HCT116 (cell line): ENCODE results near the gene NACC2. TPM values are rescaled to one million over a fixed set of nuclear protein-coding genes. Genes with fewer than 3 reads are reported as not detected.

Source experiments
- ATAC-seq: fragments of 200-7000 bp; cut with Tn5 transposase; 2 replicates; pipeline ENCODE4 v1.9.1; 2020; ENCODE audit warnings: mild to moderate bottlenecking, moderate library complexity
- BruUV-seq: library from RNA; stranded (reverse); fragments of 400-500 nt; replicated peaks from 2 replicates; lab custom pipeline; 2021; lab: Mats Ljungman, UMichigan
- CTCF ChIA-PET: fragments of 300-600 bp; sonication (Branson Sonifier 250); formaldehyde crosslinking; loops from one replicate; lab custom pipeline; 2021; ENCODE audit warnings: antibody characterized with exemption; lab: Charles Lee
- POLR2A ChIA-PET: fragments of 300-600, 350-600 bp; sonication (Branson Sonifier 250); formaldehyde crosslinking; loops from one replicate; lab custom pipeline; 2021; ENCODE audit warnings: antibody characterized with exemption; lab: Charles Lee
- RAD21 ChIA-PET, 2 experiments: fragments of 300-600 bp; sonication (Branson Sonifier 250); formaldehyde crosslinking; loops; one replicate each; lab custom pipeline; 2023; ENCODE audit warnings: low total read pairs in 2 of 2; ENCODE audit not compliant: uncharacterized antibody in 2 of 2, unreplicated experiment in 2 of 2, low non-redundant PET in 1 of 2; lab: Charles Lee
- DNase-seq: peaks from one replicate; pipeline ENCODE4 v3.0.0-alpha.2; 2010; ENCODE audit warnings: low read depth, low spot score
- H2AFZ ChIP-seq: fragments of 200-600 bp; shearing (Covaris generic), sonication (generic); 2 replicates; pipeline ENCODE4 v1.6.1; 2017; ENCODE audit warnings: low read depth, mixed run types, mixed read lengths, antibody characterized with exemption, low read length; ENCODE audit not compliant: poor library complexity, severe bottlenecking
- H3K27ac ChIP-seq: 2 replicates; pipeline ENCODE4 v1.5.1; 2012; ENCODE audit warnings: low read depth, low read length
- H3K27me3 ChIP-seq: fragments of 200-600 bp; sonication (generic); 2 replicates; pipeline ENCODE4 v1.6.1; 2016; ENCODE audit warnings: mixed run types, low read length, mixed read lengths; ENCODE audit not compliant: insufficient read depth
- H3K36me3 ChIP-seq, 2 experiments: fragments of 200-500 bp in 1 of 2; fragments of 200-600 bp in 1 of 2; sonication (Bioruptor generic) in 1 of 2; sonication (generic) in 1 of 2; 2 replicates each; pipeline versions ENCODE4 v1.5.1 to v1.6.1; 2014 to 2016; ENCODE audit warnings: low read length in 2 of 2, inconsistent platforms in 1 of 2, mixed read lengths in 1 of 2, mixed run types in 1 of 2; ENCODE audit not compliant: insufficient read depth in 2 of 2, control insufficient read depth in 1 of 2
- H3K4me1 ChIP-seq, 2 experiments: fragments of 200-600 bp in 1 of 2; sonication (generic) in 1 of 2; 2 replicates each; pipeline versions ENCODE4 v1.5.1 to v1.6.1; 2012 to 2017; ENCODE audit warnings: low read length in 2 of 2, inconsistent platforms in 1 of 2, mild to moderate bottlenecking in 1 of 2, mixed read lengths in 1 of 2, mixed run types in 1 of 2, moderate library complexity in 1 of 2; ENCODE audit not compliant: insufficient read depth in 2 of 2, control insufficient read depth in 1 of 2
- H3K4me2 ChIP-seq: fragments of 200-600 bp; sonication (generic); 2 replicates; pipeline ENCODE4 v1.6.1; 2017; ENCODE audit warnings: mixed run types, low read length, mixed read lengths
- H3K4me3 ChIP-seq, 2 experiments: fragments of 200-600 bp in 1 of 2; sonication (generic) in 1 of 2; replicated peaks in 1 of 2; 2 replicates each; pipeline ENCODE4 v1.5.1; 2011 to 2016; ENCODE audit warnings: low read length in 2 of 2, control low read depth in 1 of 2, low read depth in 1 of 2, mild to moderate bottlenecking in 1 of 2, mixed read lengths in 1 of 2, mixed run types in 1 of 2
- H3K79me2 ChIP-seq: fragments of 200-600 bp; sonication (generic); 2 replicates; pipeline ENCODE4 v1.6.1; 2017; ENCODE audit warnings: mild to moderate bottlenecking, mixed run types, low read length, moderate library complexity, mixed read lengths; ENCODE audit not compliant: insufficient read depth
- H3K9ac ChIP-seq: fragments of 200-600 bp; sonication (generic); 2 replicates; pipeline ENCODE4 v1.6.1; 2016; ENCODE audit warnings: low read length, mixed read lengths
- H3K9me2 ChIP-seq: fragments of 200-600 bp; sonication (generic), shearing (Covaris generic); 2 replicates; pipeline ENCODE4 v1.6.1; 2017; ENCODE audit warnings: mixed run types, mild to moderate bottlenecking, moderate library complexity; ENCODE audit not compliant: insufficient read depth
- H3K9me3 ChIP-seq, 2 experiments: fragments of 200-500 bp in 1 of 2; fragments of 200-600 bp in 1 of 2; sonication (Bioruptor generic) in 1 of 2; sonication (generic) in 1 of 2; 2 replicates each; pipeline ENCODE4 v1.6.1; 2014 to 2017; ENCODE audit warnings: low read length in 2 of 2, mixed read lengths in 2 of 2, inconsistent platforms in 1 of 2, low read depth in 1 of 2, mild to moderate bottlenecking in 1 of 2, mixed run types in 1 of 2, moderate library complexity in 1 of 2; ENCODE audit not compliant: control insufficient read depth in 1 of 2, insufficient read depth in 1 of 2
- H4K20me1 ChIP-seq: fragments of 200-600 bp; sonication (generic), shearing (Covaris generic); 2 replicates; pipeline ENCODE4 v1.6.1; 2017; ENCODE audit warnings: mixed run types, mild to moderate bottlenecking, moderate library complexity; ENCODE audit not compliant: insufficient read depth
- ELF1 ChIP-seq: IDR thresholded peaks from 2 replicates; pipeline ENCODE4 v1.6.1; 2012; ENCODE audit warnings: low read depth, borderline replicate concordance
- EZH2phosphoT487 ChIP-seq: fragments of 200-600 bp; IDR thresholded peaks from 2 replicates; pipeline ENCODE4 v1.6.1; 2018; ENCODE audit warnings: antibody characterized with exemption, borderline replicate concordance
- FOSL1 ChIP-seq: IDR thresholded peaks from 2 replicates; pipeline ENCODE4 v1.6.1; 2012; ENCODE audit warnings: low read depth
- JUND ChIP-seq: IDR thresholded peaks from 2 replicates; pipeline ENCODE4 v1.6.1; 2012
- MAX ChIP-seq: IDR thresholded peaks from 2 replicates; pipeline ENCODE4 v1.6.1; 2012
- POLR2AphosphoS5 ChIP-seq: IDR thresholded peaks from 2 replicates; pipeline ENCODE4 v1.6.1; 2011; ENCODE audit warnings: mild to moderate bottlenecking, low read depth, low read length, moderate library complexity
- RAD21 ChIP-seq: IDR thresholded peaks from 2 replicates; pipeline ENCODE4 v1.6.1; 2012; ENCODE audit warnings: low read depth, mild to moderate bottlenecking
- SP1 ChIP-seq: IDR thresholded peaks from 2 replicates; pipeline ENCODE4 v1.6.1; 2012; ENCODE audit warnings: low read depth
- SRF ChIP-seq: IDR thresholded peaks from 2 replicates; pipeline ENCODE4 v1.6.1; 2012; ENCODE audit warnings: low read depth
- YY1 ChIP-seq: IDR thresholded peaks from 2 replicates; pipeline ENCODE4 v1.6.1; 2011; ENCODE audit warnings: low read length, low read depth, moderate library complexity, mild to moderate bottlenecking; ENCODE audit not compliant: insufficient replicate concordance; ENCODE audit errors: extremely low read depth
- ZFX ChIP-seq: fragments of 450-650 bp; IDR thresholded peaks from 2 replicates; pipeline ENCODE4 v1.6.1; 2017
- intact Hi-C: fragments of 100-400 bp; cut with micrococcal nuclease; formaldehyde crosslinking; loops from 2 replicates; pipeline ENCODE4 v1.10.0; 2022
- total RNA-seq: library from RNA; stranded (reverse); gene quantifications from one replicate; pipeline ENCODE4 v1.2.1, GENCODE V29; 2021; ENCODE audit not compliant: unreplicated experiment
- TF ChIP-seq, protein P1 (sequence below), 3 experiments: fragments of 200-600 bp in 1 of 3; sonication (generic) in 1 of 3; IDR thresholded peaks in 2 of 3; conservative IDR thresholded peaks in 1 of 3; 2 replicates each; pipeline ENCODE4 v1.5.1; 2012 to 2017; ENCODE audit warnings: low read depth in 2 of 3, low read length in 2 of 3, antibody characterized with exemption in 1 of 3, borderline replicate concordance in 1 of 3, control low read depth in 1 of 3, mild to moderate bottlenecking in 1 of 3, mixed read lengths in 1 of 3, mixed run types in 1 of 3, moderate library complexity in 1 of 3; ENCODE audit not compliant: insufficient read depth in 1 of 3
- TF ChIP-seq, protein P2 (sequence below): IDR thresholded peaks from 2 replicates; pipeline ENCODE4 v1.6.1; 2012

NACC2 gene
- total RNA-seq, 1 experiment from 2014 or later, result 27.8 TPM

DNA sequence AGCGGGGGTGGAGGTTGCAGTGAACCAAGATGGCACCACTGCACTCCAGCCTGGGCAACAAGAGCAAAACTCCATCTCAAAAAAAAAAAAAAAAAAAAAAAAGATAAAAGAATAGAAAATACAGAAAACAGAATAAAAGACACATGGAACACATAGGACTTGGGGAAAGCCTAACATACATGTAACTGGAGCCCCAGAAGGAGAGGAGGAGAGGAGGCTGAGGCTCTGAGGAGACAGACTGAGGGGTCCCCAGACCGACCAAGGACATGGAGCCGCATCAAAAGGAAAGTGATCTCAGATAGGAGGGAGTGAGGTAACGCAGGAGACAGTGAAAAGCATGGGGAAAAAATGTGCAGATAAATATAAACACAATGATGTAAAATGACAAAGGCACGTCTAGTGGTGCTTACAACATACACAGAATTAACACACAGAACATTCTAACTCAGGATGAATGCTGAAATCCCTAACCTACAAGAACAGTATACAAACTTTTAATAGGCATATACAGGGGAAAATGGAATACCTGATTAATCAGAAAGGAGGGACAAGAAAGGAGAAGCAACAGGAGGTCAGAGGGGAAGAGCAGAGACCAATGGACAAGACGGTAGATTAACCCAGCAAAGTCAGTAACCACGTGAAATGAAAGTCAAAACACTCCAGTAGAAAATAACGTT, 68.7 kb downstream of the NACC2 start:
- H4K20me1 ChIP-seq, result no peaks in the 10 kb centered on the region
- intact Hi-C loops, result no loop called here
- H3K4me1 ChIP-seq, result no peaks in the 10 kb centered on the region
- H3K9me2 ChIP-seq, result no peaks in the 10 kb centered on the region
- ChIA-PET RAD21 (no interaction called here), CTCF (no interaction called here), POLR2A (no interaction called here)
- H3K79me2 ChIP-seq, result peaks cover 42% of the 10 kb centered on the region
- no peak overlapping the region for H3K27ac ChIP-seq
- no peaks in the 10 kb centered on the region for H3K27me3 ChIP-seq
- TF ChIP-seq MAX, result no peak
- TF ChIP-seq, protein P1, sequence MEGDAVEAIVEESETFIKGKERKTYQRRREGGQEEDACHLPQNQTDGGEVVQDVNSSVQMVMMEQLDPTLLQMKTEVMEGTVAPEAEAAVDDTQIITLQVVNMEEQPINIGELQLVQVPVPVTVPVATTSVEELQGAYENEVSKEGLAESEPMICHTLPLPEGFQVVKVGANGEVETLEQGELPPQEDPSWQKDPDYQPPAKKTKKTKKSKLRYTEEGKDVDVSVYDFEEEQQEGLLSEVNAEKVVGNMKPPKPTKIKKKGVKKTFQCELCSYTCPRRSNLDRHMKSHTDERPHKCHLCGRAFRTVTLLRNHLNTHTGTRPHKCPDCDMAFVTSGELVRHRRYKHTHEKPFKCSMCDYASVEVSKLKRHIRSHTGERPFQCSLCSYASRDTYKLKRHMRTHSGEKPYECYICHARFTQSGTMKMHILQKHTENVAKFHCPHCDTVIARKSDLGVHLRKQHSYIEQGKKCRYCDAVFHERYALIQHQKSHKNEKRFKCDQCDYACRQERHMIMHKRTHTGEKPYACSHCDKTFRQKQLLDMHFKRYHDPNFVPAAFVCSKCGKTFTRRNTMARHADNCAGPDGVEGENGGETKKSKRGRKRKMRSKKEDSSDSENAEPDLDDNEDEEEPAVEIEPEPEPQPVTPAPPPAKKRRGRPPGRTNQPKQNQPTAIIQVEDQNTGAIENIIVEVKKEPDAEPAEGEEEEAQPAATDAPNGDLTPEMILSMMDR (IDR thresholded peaks at IDR 0.05 in 2 of 3, conservative IDR thresholded peaks at IDR 0.05 in 1 of 3; ENCODE audit: borderline replicate concordance in 1 of 3, insufficient read depth in 1 of 3, low read depth in 2 of 3, low read length in 2 of 3), result no peak
- no peak for TF ChIP-seq POLR2AphosphoS5
- no peak for TF ChIP-seq RAD21
- no peak for TF ChIP-seq SP1
- H2AFZ ChIP-seq, result no peak overlapping the region
- no peak overlapping the region for H3K4me2 ChIP-seq
- DNase-seq (no peak), ATAC-seq (no peak)
- no peak overlapping the region for H3K4me3 ChIP-seq
- peaks cover 0 to 12% of the 10 kb centered on the region in 2 experiments; a peak in 2 of 4 replicates for H3K36me3 ChIP-seq
- H3K9me3 ChIP-seq, result peaks cover 0 to 4% of the 10 kb centered on the region in 2 experiments; a peak in 2 of 4 replicates
- BruUV-seq, result no TSS peak
- H3K9ac ChIP-seq, result no peak overlapping the region

GRCh38 chr9:136025481-136025880, 69.6 kb downstream of the NACC2 start:
- RAD21 ChIA-PET, result no interaction called here
- no peak overlapping the region for H3K9ac ChIP-seq
- no peaks in the 10 kb centered on the region for H4K20me1 ChIP-seq
- no TSS peak for BruUV-seq
- H3K4me1 ChIP-seq, result no peaks in the 10 kb centered on the region
- peaks cover 0 to 4% of the 10 kb centered on the region in 2 experiments; a peak in 2 of 4 replicates for H3K9me3 ChIP-seq
- no peaks in the 10 kb centered on the region for H3K9me2 ChIP-seq
- H2AFZ ChIP-seq, result no peak overlapping the region
- peaks cover 0 to 12% of the 10 kb centered on the region in 2 experiments; a peak in 2 of 4 replicates for H3K36me3 ChIP-seq
- CTCF ChIA-PET, result no interaction called here
- intact Hi-C loops, result no loop called here
- H3K79me2 ChIP-seq, result peaks cover 46% of the 10 kb centered on the region
- no peak for ATAC-seq
- no peak overlapping the region for H3K4me2 ChIP-seq
- no peak for DNase-seq
- POLR2A ChIA-PET, result no interaction called here
- no peaks in the 10 kb centered on the region for H3K27me3 ChIP-seq
- H3K4me3 ChIP-seq, result no peak overlapping the region
- H3K27ac ChIP-seq, result no peak overlapping the region
- TF ChIP-seq, protein P1 (IDR thresholded peaks at IDR 0.05 in 2 of 3, conservative IDR thresholded peaks at IDR 0.05 in 1 of 3; ENCODE audit: borderline replicate concordance in 1 of 3, insufficient read depth in 1 of 3, low read depth in 2 of 3, low read length in 2 of 3), result no peak
- TF ChIP-seq ZFX (no peak), RAD21 (no peak), JUND (no peak), POLR2AphosphoS5 (no peak), MAX (no peak), EZH2phosphoT487 (no peak), YY1 (no peak), SP1 (no peak), FOSL1 (no peak), ELF1 (no peak), SRF (no peak)
- TF ChIP-seq, protein P2, sequence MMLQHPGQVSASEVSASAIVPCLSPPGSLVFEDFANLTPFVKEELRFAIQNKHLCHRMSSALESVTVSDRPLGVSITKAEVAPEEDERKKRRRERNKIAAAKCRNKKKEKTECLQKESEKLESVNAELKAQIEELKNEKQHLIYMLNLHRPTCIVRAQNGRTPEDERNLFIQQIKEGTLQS, result no peak
